Activated CD4-positive, alpha-beta T cell treated with anti-CD3 and anti-CD28 coated beads, Interleukin-2, amount 10 ng/mL, durations not matched to agents 24 days and 14 days (primary cell): Measurements from ENCODE around the gene TAS2R60. TPM values are rescaled to one million over a fixed set of nuclear protein-coding genes. Genes with fewer than 3 reads are reported as not detected.
"Not testable (repeated sequence)": the region's sequence is repeated elsewhere in the genome, so short reads cannot be mapped to it uniquely, and the experiment has no call there.

Source experiments
- DNase-seq: peaks from one replicate; pipeline ENCODE4 v3.0.0; 2022
- H3K27ac Mint-ChIP-seq: one replicate; pipeline ENCODE4 v1.8.0; 2022; ENCODE audit warnings: mild to moderate bottlenecking, mixed read lengths
- H3K27me3 Mint-ChIP-seq: one replicate; pipeline ENCODE4 v1.8.0; 2022; ENCODE audit warnings: mixed read lengths
- H3K36me3 Mint-ChIP-seq: one replicate; pipeline ENCODE4 v1.8.0; 2022; ENCODE audit warnings: low read depth, mild to moderate bottlenecking, mixed read lengths
- H3K4me1 Mint-ChIP-seq: one replicate; pipeline ENCODE4 v1.8.0; 2021; ENCODE audit warnings: mixed read lengths
- H3K4me3 Mint-ChIP-seq: one replicate; pipeline ENCODE4 v1.8.0; 2022; ENCODE audit warnings: mild to moderate bottlenecking, moderate library complexity, mixed read lengths
- H3K9me3 Mint-ChIP-seq: one replicate; pipeline ENCODE4 v1.8.0; 2021; ENCODE audit warnings: mixed read lengths
- intact Hi-C: fragments of 100-400 bp; cut with micrococcal nuclease; formaldehyde crosslinking; loops from one replicate; pipeline ENCODE4 v1.15.1; 2023
- total RNA-seq: library from RNA; stranded (reverse); gene quantifications from 2 replicates; pipeline ENCODE4 v1.2.3, GENCODE V29; 2022

TAS2R60 gene
- total RNA-seq, 1 donor from 2014 or later: not detected

GRCh38 chr7:143417734-143418383, 25.4 kb upstream of the TAS2R60 start:
- peaks cover 16% of the 10 kb centered on the region for H3K27me3 Mint-ChIP-seq
- H3K9me3 Mint-ChIP-seq: no peaks in the 10 kb centered on the region
- no peaks in the 10 kb centered on the region for H3K36me3 Mint-ChIP-seq
- peaks cover 2% of the 10 kb centered on the region for H3K4me1 Mint-ChIP-seq
- no peak overlapping the region for H3K27ac Mint-ChIP-seq
- intact Hi-C loops: loop anchor here (5.0 kb wide), 1 partner anchor 116 kb away; no protein-coding TSS in a partner anchor
- no peak for DNase-seq
- H3K4me3 Mint-ChIP-seq: no peak overlapping the region

- H3K27ac Mint-ChIP-seq: no peak overlapping the region
- no peak for DNase-seq
- peaks cover 2% of the 10 kb centered on the region for H3K4me1 Mint-ChIP-seq
- H3K27me3 Mint-ChIP-seq: peaks cover 16% of the 10 kb centered on the region
- intact Hi-C loops: loop anchor here (5.0 kb wide), 1 partner anchor 117 kb away; no protein-coding TSS in a partner anchor
- H3K9me3 Mint-ChIP-seq: no peaks in the 10 kb centered on the region
- H3K4me3 Mint-ChIP-seq: no peak overlapping the region
- H3K36me3 Mint-ChIP-seq: no peaks in the 10 kb centered on the region
Measured at GRCh38 chr7:143418681-143419458, 24.4 kb upstream of the TAS2R60 start.

DNA sequence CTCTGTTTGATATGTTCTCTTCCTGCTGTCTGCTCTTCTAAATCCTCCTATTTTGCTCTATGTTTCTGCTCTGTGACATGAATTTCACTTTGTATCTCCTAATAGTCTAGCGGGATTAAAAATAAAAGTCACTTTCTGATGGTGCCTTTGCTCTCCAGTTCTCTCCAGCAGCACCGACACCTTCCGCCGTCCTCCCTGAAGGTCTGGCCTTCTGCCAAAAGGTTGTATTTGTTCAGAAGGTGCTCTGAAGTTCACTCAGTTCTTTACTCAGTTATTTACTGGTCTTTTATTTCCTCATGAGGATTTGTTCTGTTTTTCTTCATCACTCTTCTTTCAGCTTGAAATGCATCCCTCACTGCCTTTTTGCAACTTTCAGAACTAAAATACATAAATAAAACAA, 23.4 kb upstream of the TAS2R60 start:
- H3K9me3 Mint-ChIP-seq: no peaks in the 10 kb centered on the region
- H3K27ac Mint-ChIP-seq: no peak overlapping the region
- H3K4me1 Mint-ChIP-seq: peaks cover 2% of the 10 kb centered on the region
- intact Hi-C loops: loop anchor here (5.0 kb wide), 1 partner anchor 118 kb away; no protein-coding TSS in a partner anchor
- no peaks in the 10 kb centered on the region for H3K36me3 Mint-ChIP-seq
- H3K4me3 Mint-ChIP-seq: no peak overlapping the region
- H3K27me3 Mint-ChIP-seq: peaks cover 16% of the 10 kb centered on the region
- no peak for DNase-seq

DNA sequence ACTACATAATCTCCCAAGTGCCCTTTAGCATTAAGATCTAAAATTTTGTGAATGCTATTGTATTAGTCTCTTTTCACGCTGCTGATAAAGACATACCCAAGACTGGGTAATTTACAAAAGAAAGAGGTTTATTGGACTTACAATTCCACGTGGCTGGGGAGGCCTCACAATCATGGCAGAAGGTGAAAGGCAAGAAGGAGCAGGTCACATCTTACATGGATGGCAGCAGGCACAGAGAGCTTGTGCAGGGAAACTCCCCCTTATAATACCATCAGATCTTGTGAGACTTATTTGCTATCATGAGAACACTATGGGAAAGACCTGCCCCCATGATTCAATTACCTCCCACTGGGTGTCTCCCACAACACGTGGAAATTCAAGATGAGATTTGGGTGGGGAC, 22.6 kb upstream of the TAS2R60 start:
- DNase-seq, intact Hi-C loops, H3K9me3 Mint-ChIP-seq, H3K4me1 Mint-ChIP-seq, H3K27ac Mint-ChIP-seq, H3K4me3 Mint-ChIP-seq, H3K36me3 Mint-ChIP-seq: not testable (repeated sequence)
- H3K27me3 Mint-ChIP-seq: peaks cover 13% of the 10 kb centered on the region

GRCh38 chr7:143422033-143422432, 21.2 kb upstream of the TAS2R60 start:
- Mint-ChIP-seq H3K4me3 (no peak overlapping the region), H3K27ac (no peak overlapping the region), H3K36me3 (no peaks in the 10 kb centered on the region), H3K9me3 (no peaks in the 10 kb centered on the region), H3K4me1 (peaks cover 6% of the 10 kb centered on the region), H3K27me3 (peaks cover 11% of the 10 kb centered on the region)
- intact Hi-C loops: no loop called here
- DNase-seq: no peak

GRCh38 chr7:143424476-143424875, 18.8 kb upstream of the TAS2R60 start:
- intact Hi-C loops, H3K4me1 Mint-ChIP-seq, H3K4me3 Mint-ChIP-seq, DNase-seq, H3K27me3 Mint-ChIP-seq, H3K9me3 Mint-ChIP-seq, H3K36me3 Mint-ChIP-seq, H3K27ac Mint-ChIP-seq: not testable (repeated sequence)

DNA sequence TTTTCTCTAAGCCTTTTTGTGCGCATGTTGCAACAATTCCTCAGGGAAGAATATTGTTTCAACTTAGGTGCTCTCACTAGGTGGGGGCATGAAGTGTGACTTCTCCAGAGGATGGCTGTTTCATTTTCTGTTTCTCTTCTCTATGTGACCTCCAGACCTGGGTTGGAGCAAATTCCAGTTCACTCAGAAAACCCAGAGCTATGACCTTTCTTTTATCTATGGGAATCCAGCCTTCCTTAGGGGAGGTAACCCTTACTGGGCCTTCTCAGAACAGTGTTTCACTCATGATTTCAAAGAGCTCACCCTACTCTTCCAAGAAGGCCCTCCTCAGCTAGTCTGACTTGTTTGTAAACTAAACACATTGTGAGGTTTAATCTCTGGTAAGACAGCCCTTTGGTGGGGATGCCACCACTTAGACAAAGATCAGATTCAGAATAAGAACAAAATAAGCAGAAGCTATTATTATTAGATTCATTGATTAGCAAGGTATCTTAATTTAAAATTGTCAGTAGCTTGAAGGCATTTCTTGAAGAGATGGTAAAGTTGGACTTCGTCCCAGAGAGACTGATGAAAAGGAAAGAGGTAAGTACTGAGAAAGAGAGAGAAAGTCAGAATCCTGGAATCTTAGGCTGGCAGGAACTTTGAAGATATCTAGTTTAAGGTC, 16.6 kb upstream of the TAS2R60 start:
- Mint-ChIP-seq H3K27me3 (peaks cover under 1% of the 10 kb centered on the region), H3K36me3 (no peaks in the 10 kb centered on the region), H3K9me3 (no peaks in the 10 kb centered on the region), H3K4me1 (peaks cover 6% of the 10 kb centered on the region), H3K27ac (no peak overlapping the region), H3K4me3 (no peak overlapping the region)
- intact Hi-C loops: no loop called here
- DNase-seq: no peak

DNA sequence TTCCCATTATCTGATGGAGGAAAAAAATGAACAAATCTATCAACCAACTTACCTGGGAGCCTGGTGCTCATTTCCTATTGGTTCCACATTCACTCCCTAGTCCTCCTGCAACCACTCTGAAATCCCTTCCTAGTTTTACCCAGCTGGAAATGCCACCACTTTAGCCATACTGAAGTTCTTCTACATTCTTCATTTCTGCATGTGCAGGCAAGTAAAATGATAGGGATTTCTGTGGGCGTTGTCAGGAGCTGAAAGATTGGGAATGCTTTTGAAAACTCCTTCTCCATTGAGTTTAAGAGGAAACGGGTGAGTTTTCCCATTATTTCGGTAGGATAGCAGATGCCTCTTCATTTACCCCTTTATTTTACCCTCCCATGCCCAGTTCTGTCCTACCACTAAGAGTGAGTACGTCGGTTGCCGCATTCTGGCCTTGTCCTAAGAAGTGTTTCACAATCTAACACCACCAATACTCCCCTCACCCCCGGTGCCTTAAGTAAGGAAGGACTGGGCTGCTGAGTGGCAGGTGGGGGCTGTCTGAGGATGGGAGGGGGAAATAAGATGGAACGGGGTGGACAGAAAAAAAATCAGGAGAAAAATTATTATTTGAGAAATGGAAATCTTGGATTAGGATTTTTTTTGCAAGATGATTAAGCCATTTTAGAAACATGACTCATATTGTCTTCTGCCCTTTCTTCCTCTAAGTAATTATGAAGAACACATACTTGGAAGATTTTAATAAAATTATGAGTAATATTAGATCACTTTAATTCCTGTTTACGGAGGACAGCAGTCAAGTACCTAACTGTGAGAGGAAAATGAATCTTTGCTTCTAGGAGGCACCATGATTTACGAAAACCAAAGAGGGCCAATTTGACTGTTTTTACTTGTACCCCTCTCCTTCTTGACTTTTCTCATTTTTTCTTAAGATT, 13.2 kb upstream of the TAS2R60 start:
- no peaks in the 10 kb centered on the region for H3K9me3 Mint-ChIP-seq
- H3K27ac Mint-ChIP-seq: no peak overlapping the region
- intact Hi-C loops: no loop called here
- H3K27me3 Mint-ChIP-seq: peaks cover 13% of the 10 kb centered on the region
- no peak overlapping the region for H3K4me3 Mint-ChIP-seq
- H3K36me3 Mint-ChIP-seq: no peaks in the 10 kb centered on the region
- DNase-seq: no peak
- H3K4me1 Mint-ChIP-seq: peaks cover 6% of the 10 kb centered on the region

- intact Hi-C loops: no loop called here
- H3K36me3 Mint-ChIP-seq: no peaks in the 10 kb centered on the region
- no peak overlapping the region for H3K27ac Mint-ChIP-seq
- H3K9me3 Mint-ChIP-seq: no peaks in the 10 kb centered on the region
- peaks cover 13% of the 10 kb centered on the region for H3K27me3 Mint-ChIP-seq
- no peak for DNase-seq
- H3K4me3 Mint-ChIP-seq: no peak overlapping the region
- peaks cover 6% of the 10 kb centered on the region for H3K4me1 Mint-ChIP-seq
Measured at GRCh38 chr7:143431109-143431508, 12.1 kb upstream of the TAS2R60 start.

GRCh38 chr7:143433759-143434158, 9.5 kb upstream of the TAS2R60 start:
- Mint-ChIP-seq H3K4me1 (peaks cover 14% of the 10 kb centered on the region), H3K4me3 (no peak overlapping the region), H3K36me3 (no peaks in the 10 kb centered on the region), H3K9me3 (no peaks in the 10 kb centered on the region), H3K27ac (no peak overlapping the region), H3K27me3 (peaks cover 13% of the 10 kb centered on the region)
- intact Hi-C loops: no loop called here
- no peak for DNase-seq

DNA sequence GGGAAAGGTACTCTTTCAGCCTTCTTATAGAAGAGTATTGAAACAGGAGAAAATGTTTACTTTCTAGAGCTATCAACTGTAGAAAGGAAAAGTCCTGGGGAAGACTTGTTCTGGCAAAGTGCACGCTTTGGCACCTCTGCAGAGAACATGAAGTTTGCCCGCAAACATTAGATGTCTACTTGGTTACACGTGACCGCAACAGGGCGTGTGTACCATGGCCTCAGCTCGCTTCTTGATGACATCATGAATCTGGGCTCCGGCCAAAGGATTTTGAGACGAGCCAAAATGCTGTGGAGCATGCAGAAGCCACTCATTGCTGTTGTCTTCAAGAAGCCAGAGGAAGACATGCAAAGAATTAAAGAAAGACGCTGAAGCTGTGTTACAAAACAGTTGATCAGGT, 8.6 kb upstream of the TAS2R60 start:
- no peak overlapping the region for H3K27ac Mint-ChIP-seq
- H3K27me3 Mint-ChIP-seq: peaks cover 14% of the 10 kb centered on the region
- no peak overlapping the region for H3K4me3 Mint-ChIP-seq
- intact Hi-C loops: no loop called here
- H3K36me3 Mint-ChIP-seq: no peaks in the 10 kb centered on the region
- H3K9me3 Mint-ChIP-seq: no peaks in the 10 kb centered on the region
- peaks cover 15% of the 10 kb centered on the region for H3K4me1 Mint-ChIP-seq
- no peak for DNase-seq

DNA sequence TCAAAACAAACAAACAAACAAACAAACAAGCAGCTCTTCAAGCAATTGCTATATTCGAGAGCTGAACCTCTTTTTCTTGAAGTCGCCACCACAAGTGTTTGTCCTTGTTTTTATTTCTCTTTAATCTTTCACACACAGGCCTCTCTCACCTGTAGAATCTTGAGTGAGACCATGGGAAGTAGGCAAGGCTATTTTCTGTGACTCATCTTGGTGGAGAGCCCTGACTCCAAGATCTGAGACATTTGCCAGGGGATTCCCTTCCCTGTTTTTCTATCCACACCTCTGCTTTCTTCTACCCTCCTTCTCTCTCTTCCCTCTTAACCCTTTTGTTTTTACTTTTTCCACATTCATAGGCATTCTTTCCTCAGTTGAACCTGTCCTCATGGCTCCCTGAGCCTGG, 8.0 kb upstream of the TAS2R60 start:
- H3K4me1 Mint-ChIP-seq: peaks cover 15% of the 10 kb centered on the region
- H3K27ac Mint-ChIP-seq: no peak overlapping the region
- H3K27me3 Mint-ChIP-seq: peaks cover 16% of the 10 kb centered on the region
- intact Hi-C loops: no loop called here
- no peaks in the 10 kb centered on the region for H3K36me3 Mint-ChIP-seq
- H3K9me3 Mint-ChIP-seq: no peaks in the 10 kb centered on the region
- H3K4me3 Mint-ChIP-seq: no peak overlapping the region
- DNase-seq: no peak

DNA sequence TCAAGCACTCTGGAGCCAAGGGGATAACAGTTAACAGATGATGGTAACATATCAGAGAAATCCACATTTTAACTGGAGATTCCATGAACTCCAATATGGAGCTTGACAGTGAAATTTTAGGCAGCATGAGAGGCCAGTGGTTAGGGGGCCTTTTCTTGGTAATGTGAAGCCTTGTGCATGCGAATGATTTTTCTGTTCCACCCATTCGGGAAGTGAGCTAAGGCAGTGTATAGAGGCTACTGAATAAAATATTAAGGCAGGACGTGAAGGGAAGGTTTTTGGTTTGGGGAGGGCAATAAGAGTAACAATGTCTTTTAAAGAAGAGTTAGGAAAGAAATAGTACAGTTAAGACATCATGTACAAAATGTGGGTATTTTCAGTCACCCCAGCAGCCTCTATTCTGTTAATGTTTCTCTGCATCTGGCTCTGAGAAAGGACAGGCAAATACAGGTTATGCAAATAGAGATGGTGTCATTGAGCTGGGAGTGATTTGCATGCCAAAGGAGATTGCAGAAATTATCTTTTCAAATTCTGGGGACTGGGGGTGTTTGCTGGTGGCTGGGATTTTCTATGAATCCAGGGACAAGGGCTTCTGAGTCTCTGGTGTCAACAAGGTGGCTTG, 6.8 kb upstream of the TAS2R60 start:
- no peak overlapping the region for H3K4me3 Mint-ChIP-seq
- intact Hi-C loops: no loop called here
- no peaks in the 10 kb centered on the region for H3K9me3 Mint-ChIP-seq
- no peak overlapping the region for H3K27ac Mint-ChIP-seq
- H3K4me1 Mint-ChIP-seq: peaks cover 15% of the 10 kb centered on the region
- DNase-seq: no peak
- peaks cover 16% of the 10 kb centered on the region for H3K27me3 Mint-ChIP-seq
- H3K36me3 Mint-ChIP-seq: no peaks in the 10 kb centered on the region
